Astrocyte of the cerebellum (primary cell): ENCODE measurements around the gene PRKCE.

Experiments used
- DNase-seq: peaks from one replicate; pipeline ENCODE4 v3.0.0-alpha.2; 2011; ENCODE audit warnings: low read depth
- H3K4me3 ChIP-seq: 2 replicates; pipeline ENCODE4 v1.5.1; 2011; ENCODE audit warnings: mild to moderate bottlenecking, low read depth, low read length, moderate library complexity
- in situ Hi-C: cut with HindIII; loops from 2 replicates; pipeline ENCODE4 v1.10.0; 2017; ENCODE audit warnings: low sequenced_read_pairs
- TF ChIP-seq, protein P1 (sequence below): IDR thresholded peaks from 2 replicates; pipeline ENCODE4 v1.5.1; 2012; ENCODE audit warnings: low read length, low read depth, moderate library complexity, mild to moderate bottlenecking; ENCODE audit errors: missing control alignments

Gene PRKCE

DNA sequence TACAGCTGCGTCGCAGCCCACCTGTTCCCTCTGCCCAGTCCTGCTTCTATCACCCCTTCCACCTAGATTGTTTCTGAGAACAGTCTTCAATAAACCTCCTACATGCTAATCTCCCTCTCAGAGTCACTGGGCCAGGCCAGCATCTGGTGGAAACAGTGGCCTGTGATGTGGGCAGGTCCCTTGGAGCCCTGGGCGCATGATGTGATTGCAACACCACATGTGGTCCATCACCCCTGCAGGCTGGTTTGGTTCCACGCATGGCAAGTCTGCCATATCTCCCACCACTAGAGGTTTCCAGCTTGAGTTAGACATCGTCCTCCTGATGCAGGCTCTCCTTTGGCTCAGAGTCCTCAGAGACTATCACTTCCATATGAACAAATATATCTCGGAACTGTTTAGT lies 83.5 kb downstream of the PRKCE start:
- in situ Hi-C loops, result no loop called here
- TF ChIP-seq, protein P1, sequence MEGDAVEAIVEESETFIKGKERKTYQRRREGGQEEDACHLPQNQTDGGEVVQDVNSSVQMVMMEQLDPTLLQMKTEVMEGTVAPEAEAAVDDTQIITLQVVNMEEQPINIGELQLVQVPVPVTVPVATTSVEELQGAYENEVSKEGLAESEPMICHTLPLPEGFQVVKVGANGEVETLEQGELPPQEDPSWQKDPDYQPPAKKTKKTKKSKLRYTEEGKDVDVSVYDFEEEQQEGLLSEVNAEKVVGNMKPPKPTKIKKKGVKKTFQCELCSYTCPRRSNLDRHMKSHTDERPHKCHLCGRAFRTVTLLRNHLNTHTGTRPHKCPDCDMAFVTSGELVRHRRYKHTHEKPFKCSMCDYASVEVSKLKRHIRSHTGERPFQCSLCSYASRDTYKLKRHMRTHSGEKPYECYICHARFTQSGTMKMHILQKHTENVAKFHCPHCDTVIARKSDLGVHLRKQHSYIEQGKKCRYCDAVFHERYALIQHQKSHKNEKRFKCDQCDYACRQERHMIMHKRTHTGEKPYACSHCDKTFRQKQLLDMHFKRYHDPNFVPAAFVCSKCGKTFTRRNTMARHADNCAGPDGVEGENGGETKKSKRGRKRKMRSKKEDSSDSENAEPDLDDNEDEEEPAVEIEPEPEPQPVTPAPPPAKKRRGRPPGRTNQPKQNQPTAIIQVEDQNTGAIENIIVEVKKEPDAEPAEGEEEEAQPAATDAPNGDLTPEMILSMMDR, result no peak
- no peak overlapping the region for H3K4me3 ChIP-seq
- no peak for DNase-seq

DNA sequence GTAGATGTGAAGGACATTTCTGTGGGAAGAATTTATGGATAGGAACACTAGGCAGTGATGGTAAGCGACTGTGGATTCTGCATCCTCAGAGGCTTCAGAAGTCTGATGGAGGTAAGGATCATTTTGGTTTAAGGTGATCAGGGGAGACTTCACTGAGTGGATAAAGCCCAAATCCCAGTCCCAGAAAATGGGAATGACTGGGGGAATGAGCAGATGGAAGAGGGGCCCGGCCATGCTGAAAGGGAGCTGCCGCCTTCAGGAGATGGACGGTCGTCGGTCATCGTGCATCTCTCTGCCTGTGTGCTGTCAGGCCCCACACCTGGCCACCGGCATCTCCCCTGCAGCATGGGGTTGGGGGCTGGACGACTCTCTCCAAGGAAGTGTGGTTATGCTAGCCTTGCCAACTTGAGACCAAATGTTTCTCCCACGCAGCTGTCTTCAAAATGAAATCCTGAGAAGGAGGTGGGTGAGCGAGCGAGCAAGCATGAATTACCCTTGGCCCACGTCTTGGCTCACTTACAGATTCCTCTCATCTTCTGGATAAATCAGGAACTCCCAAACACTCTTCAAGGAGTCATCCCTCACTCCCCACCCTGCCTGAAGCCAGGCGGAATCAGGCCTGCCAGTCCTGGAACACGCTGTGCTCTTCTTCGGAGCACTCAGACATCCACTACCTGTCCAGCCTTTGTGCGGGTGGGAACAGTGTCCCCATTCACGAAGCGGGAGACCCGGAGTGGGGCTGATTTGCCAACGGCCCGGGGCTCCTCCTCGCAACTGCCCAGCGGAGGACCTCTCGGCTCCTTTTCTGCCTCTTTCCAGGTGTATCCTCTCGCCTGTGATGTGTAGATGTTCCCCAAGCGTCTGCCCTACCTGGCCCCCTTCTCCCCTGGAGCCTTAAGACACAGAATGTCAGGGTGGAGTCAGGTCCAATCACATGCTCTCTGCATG lies 85.6 kb downstream of the PRKCE start:
- in situ Hi-C loops, result no loop called here
- TF ChIP-seq, protein P1, result no peak
- no peak overlapping the region for H3K4me3 ChIP-seq
- no peak for DNase-seq

- TF ChIP-seq, protein P1, result no peak
- no peak for DNase-seq
- in situ Hi-C loops, result no loop called here
Measured at GRCh38 chr2:45739796-45740485, 88.5 kb downstream of the PRKCE start.

GRCh38 chr2:45741161-45741850 lies 89.8 kb downstream of the PRKCE start:
- TF ChIP-seq, protein P1, result no peak
- no peak overlapping the region for H3K4me3 ChIP-seq
- in situ Hi-C loops, result no loop called here
- DNase-seq, result no peak

More at GRCh38 chr2:45739796-45740485, 88.5 kb downstream of the PRKCE start:
- no peak overlapping the region for H3K4me3 ChIP-seq

DNA sequence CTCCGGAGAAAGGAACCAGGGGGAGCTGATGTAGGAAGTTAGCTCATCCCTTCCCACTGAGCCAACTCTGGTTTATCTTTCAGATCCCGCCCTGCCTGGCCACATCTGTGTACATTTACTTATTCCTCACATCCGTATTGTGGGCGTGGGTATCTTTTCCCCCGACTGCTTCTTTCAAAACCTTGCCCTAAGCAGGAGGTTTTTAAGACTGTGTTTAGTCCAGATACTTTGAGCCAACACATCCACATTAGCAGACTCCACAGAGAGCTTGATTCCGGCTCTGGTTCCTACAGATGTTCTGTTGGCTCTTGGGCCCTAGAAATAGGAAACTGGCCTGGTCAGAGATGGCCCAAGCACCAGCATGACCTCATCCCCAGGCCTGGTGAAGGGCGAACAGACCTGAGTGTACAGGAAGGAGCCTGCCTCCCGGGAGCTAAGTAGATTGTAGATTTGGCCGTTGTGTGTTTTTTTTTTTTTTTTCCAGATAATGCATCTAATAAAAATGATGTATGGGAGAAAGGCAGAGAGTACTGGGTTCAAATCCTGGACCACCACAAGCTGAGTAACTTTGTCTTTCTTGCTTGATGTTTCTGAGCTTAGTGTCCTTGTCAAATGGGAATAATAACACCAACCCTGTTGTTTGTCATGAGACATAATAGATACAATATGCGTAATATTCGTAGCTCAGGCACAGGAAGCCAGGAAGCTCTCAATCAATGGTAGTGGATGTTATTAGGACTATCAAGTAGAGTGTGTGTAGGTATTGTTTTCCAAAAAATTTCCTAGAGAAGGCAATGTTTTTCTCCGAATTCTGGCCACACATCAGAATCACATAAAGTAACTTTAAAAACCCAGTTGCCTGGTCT lies 92.3 kb downstream of the PRKCE start:
- no peak for DNase-seq
- in situ Hi-C loops, result no loop called here
- TF ChIP-seq, protein P1, result no peak
- H3K4me3 ChIP-seq, result no peak overlapping the region

DNA sequence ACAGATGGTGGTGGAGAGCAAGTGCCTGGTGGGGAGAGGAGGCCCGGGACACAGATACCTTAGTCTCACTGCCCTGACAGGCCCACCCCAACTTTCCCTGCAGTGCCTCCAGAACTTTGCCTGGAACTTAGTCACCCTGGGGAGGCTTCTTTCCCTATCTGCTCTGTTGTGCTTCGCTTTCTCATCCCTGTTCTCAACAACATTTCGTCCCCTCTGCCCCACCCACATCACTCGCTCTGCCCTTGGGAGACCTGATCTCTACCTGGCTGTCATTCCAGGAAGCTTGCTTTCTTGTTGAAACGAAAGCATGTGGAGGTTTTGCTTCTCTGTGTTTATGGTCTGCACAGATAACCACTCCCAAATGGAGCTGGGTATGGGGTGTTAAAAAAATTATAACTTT lies 93.8 kb downstream of the PRKCE start:
- in situ Hi-C loops, result loop anchor here (5.0 kb wide), 1 partner anchor 98 kb away; no protein-coding TSS in a partner anchor
- H3K4me3 ChIP-seq, result no peak overlapping the region
- DNase-seq, result no peak
- TF ChIP-seq, protein P1, result no peak
